ENCODE data around the gene TMEM109.

- TF ChIP-seq, protein P1, sequence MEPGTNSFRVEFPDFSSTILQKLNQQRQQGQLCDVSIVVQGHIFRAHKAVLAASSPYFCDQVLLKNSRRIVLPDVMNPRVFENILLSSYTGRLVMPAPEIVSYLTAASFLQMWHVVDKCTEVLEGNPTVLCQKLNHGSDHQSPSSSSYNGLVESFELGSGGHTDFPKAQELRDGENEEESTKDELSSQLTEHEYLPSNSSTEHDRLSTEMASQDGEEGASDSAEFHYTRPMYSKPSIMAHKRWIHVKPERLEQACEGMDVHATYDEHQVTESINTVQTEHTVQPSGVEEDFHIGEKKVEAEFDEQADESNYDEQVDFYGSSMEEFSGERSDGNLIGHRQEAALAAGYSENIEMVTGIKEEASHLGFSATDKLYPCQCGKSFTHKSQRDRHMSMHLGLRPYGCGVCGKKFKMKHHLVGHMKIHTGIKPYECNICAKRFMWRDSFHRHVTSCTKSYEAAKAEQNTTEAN (CRISPR knock-in tag; IDR thresholded peaks at IDR 0.05), result no peak
- TF ChIP-seq ZNF671 (CRISPR knock-in tag; IDR thresholded peaks at IDR 0.05), result no peak
- TF ChIP-seq RELA (CRISPR knock-in tag; IDR thresholded peaks at IDR 0.05; ENCODE audit: borderline replicate concordance), result no peak
- TF ChIP-seq, protein P2, sequence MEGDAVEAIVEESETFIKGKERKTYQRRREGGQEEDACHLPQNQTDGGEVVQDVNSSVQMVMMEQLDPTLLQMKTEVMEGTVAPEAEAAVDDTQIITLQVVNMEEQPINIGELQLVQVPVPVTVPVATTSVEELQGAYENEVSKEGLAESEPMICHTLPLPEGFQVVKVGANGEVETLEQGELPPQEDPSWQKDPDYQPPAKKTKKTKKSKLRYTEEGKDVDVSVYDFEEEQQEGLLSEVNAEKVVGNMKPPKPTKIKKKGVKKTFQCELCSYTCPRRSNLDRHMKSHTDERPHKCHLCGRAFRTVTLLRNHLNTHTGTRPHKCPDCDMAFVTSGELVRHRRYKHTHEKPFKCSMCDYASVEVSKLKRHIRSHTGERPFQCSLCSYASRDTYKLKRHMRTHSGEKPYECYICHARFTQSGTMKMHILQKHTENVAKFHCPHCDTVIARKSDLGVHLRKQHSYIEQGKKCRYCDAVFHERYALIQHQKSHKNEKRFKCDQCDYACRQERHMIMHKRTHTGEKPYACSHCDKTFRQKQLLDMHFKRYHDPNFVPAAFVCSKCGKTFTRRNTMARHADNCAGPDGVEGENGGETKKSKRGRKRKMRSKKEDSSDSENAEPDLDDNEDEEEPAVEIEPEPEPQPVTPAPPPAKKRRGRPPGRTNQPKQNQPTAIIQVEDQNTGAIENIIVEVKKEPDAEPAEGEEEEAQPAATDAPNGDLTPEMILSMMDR (IDR thresholded peaks at IDR 0.05), result no peak
- TF ChIP-seq ZNF512 (CRISPR knock-in tag; IDR thresholded peaks at IDR 0.05; ENCODE audit: borderline replicate concordance), result no peak
- TF ChIP-seq, protein P3, sequence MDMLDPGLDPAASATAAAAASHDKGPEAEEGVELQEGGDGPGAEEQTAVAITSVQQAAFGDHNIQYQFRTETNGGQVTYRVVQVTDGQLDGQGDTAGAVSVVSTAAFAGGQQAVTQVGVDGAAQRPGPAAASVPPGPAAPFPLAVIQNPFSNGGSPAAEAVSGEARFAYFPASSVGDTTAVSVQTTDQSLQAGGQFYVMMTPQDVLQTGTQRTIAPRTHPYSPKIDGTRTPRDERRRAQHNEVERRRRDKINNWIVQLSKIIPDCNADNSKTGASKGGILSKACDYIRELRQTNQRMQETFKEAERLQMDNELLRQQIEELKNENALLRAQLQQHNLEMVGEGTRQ (CRISPR knock-in tag; IDR thresholded peaks at IDR 0.05), result no peak
- TF ChIP-seq NFE2L1 (CRISPR knock-in tag; IDR thresholded peaks at IDR 0.05), result no peak
- TF ChIP-seq NFYB (CRISPR knock-in tag; conservative IDR thresholded peaks at IDR 0.05; ENCODE audit: low read depth), result no peak
- no peak for TF ChIP-seq E2F4 (CRISPR knock-in tag; IDR thresholded peaks at IDR 0.05; ENCODE audit: borderline replicate concordance, low read depth)
These were observed 39.8 kb downstream of the TMEM109 start for GRCh38 chr11:60953781-60954180.
